Activated CD8-positive, alpha-beta memory T cell treated with anti-CD3 and anti-CD28 coated beads for 24 hours (primary cell): ENCODE results near the gene ZNF784.
"Not testable (repeated sequence)": the region's sequence is repeated elsewhere in the genome, so short reads cannot be mapped to it uniquely, and the experiment has no call there.

ENCODE experiments used
- DNase-seq: peaks from one replicate; pipeline ENCODE4 v3.0.0-alpha.2; 2020

ZNF784 gene

GRCh38 chr19:55599842-55600661, 24.3 kb downstream of the ZNF784 start, which contains the start of gene ZNF524:
TSS of gene ZNF524 (plus strand) at chr19:55600288. CDS start at chr19:55602113, 1,825 bp downstream.
- DNase-seq = peak; percentile 94

GRCh38 chr19:55599468-55599841, 24.9 kb downstream of the ZNF784 start, which contains the start of gene FIZ1:
TSS of gene FIZ1 (minus strand) at chr19:55599517. CDS start at chr19:55597865, 1,652 bp downstream.
- peak; percentile 98 for DNase-seq

GRCh38 chr19:55598719-55599467, 25.5 kb downstream of the ZNF784 start:
- DNase-seq = peak; percentile 98

GRCh38 chr19:55598034-55598433, 26.3 kb downstream of the ZNF784 start:
- no peak for DNase-seq

- DNase-seq = no peak
Observed at GRCh38 chr19:55597501-55597921, 26.9 kb downstream of the ZNF784 start.

GRCh38 chr19:55596304-55596703, 28.1 kb downstream of the ZNF784 start:
- DNase-seq = no peak

GRCh38 chr19:55594996-55595545, 29.3 kb downstream of the ZNF784 start:
- DNase-seq = no peak

GRCh38 chr19:55593096-55593772, 31.1 kb downstream of the ZNF784 start:
- DNase-seq = no peak

- DNase-seq = no peak
Observed at GRCh38 chr19:55592391-55593090, 31.8 kb downstream of the ZNF784 start.

- DNase-seq = no peak
Observed at GRCh38 chr19:55591555-55591954, 32.8 kb downstream of the ZNF784 start.

GRCh38 chr19:55590617-55591016, 33.7 kb downstream of the ZNF784 start:
- DNase-seq = no peak

- DNase-seq = no peak
Observed at GRCh38 chr19:55590109-55590508, 34.3 kb downstream of the ZNF784 start.

- no peak for DNase-seq
Observed at GRCh38 chr19:55588738-55589137, 35.6 kb downstream of the ZNF784 start.

- peak; percentile 97 for DNase-seq
Observed at GRCh38 chr19:55586976-55587668, 37.2 kb downstream of the ZNF784 start.

- DNase-seq = peak; percentile 81
Observed at GRCh38 chr19:55585658-55586339, 38.6 kb downstream of the ZNF784 start.

- no peak for DNase-seq
Observed at GRCh38 chr19:55584871-55585270, 39.5 kb downstream of the ZNF784 start.

- DNase-seq = not testable (repeated sequence)
Observed at GRCh38 chr19:55583897-55584296, 40.5 kb downstream of the ZNF784 start.

GRCh38 chr19:55582284-55582683, 42.1 kb downstream of the ZNF784 start:
- DNase-seq = not testable (repeated sequence)

GRCh38 chr19:55581823-55582223, 42.5 kb downstream of the ZNF784 start:
- no peak for DNase-seq

GRCh38 chr19:55581145-55581822, 43.1 kb downstream of the ZNF784 start:
- DNase-seq = no peak
